MM.1S (cell line): Measurements from ENCODE around the gene VAMP3.

Experiments used
- DNase-seq: peaks from one replicate; pipeline ENCODE4 v3.0.0-alpha.2; 2015
- H2AFZ ChIP-seq: fragments of 300-600 bp; sonication (generic); 2 replicates; pipeline ENCODE4 v1.6.0; 2016; ENCODE audit warnings: antibody characterized with exemption, low read length
- H3F3A ChIP-seq: fragments of 300-600 bp; sonication (generic); 2 replicates; pipeline ENCODE4 v1.6.1; 2016; ENCODE audit warnings: mild to moderate bottlenecking, antibody characterized with exemption, low read length, moderate library complexity, mixed read lengths; ENCODE audit not compliant: insufficient read depth
- H3K27ac ChIP-seq: fragments of 300-600 bp; sonication (generic); 2 replicates; pipeline ENCODE4 v1.5.1; 2016; ENCODE audit warnings: mild to moderate bottlenecking, low read length
- H3K27me3 ChIP-seq: fragments of 300-600 bp; sonication (generic); replicated peaks from 2 replicates; pipeline ENCODE4 v1.6.0; 2016; ENCODE audit warnings: low read length; ENCODE audit not compliant: insufficient read depth
- H3K36me3 ChIP-seq: fragments of 300-600 bp; sonication (generic); replicated peaks from 2 replicates; pipeline ENCODE4 v1.6.1; 2016; ENCODE audit warnings: mild to moderate bottlenecking, low read length, mixed read lengths; ENCODE audit not compliant: insufficient read depth
- H3K4me1 ChIP-seq: fragments of 300-600 bp; sonication (generic); 2 replicates; pipeline ENCODE4 v1.6.1; 2016; ENCODE audit warnings: low read length, mixed read lengths
- H3K4me2 ChIP-seq: fragments of 300-600 bp; sonication (generic); 2 replicates; pipeline ENCODE4 v1.6.0; 2016; ENCODE audit warnings: low read depth, low read length
- H3K4me3 ChIP-seq: fragments of 300-600 bp; sonication (generic); 2 replicates; pipeline ENCODE4 v1.5.1; 2016; ENCODE audit warnings: low read length, mixed read lengths
- H3K79me2 ChIP-seq: fragments of 300-600 bp; sonication (generic); 2 replicates; pipeline ENCODE4 v1.6.1; 2016; ENCODE audit warnings: mixed run types, low read length, mixed read lengths
- H3K9ac ChIP-seq: fragments of 300-600 bp; sonication (generic); 2 replicates; pipeline ENCODE4 v1.6.1; 2016; ENCODE audit warnings: low read length, mixed read lengths
- H3K9me2 ChIP-seq: fragments of 300-600 bp; sonication (generic); replicated peaks from 2 replicates; pipeline ENCODE4 v1.6.1; 2016; ENCODE audit warnings: mild to moderate bottlenecking, low read length, mixed read lengths; ENCODE audit not compliant: insufficient read depth
- H3K9me3 ChIP-seq: fragments of 300-600 bp; sonication (generic); replicated peaks from 2 replicates; pipeline ENCODE4 v1.6.1; 2016; ENCODE audit warnings: mild to moderate bottlenecking, low read length, mixed read lengths; ENCODE audit not compliant: insufficient read depth
- H4K20me1 ChIP-seq: fragments of 300-600 bp; sonication (generic); 2 replicates; pipeline ENCODE4 v1.6.1; 2016; ENCODE audit warnings: mild to moderate bottlenecking, low read length, moderate library complexity, mixed read lengths; ENCODE audit not compliant: insufficient read depth
- CTCF ChIP-seq: fragments of 300-600 bp; sonication (generic); IDR thresholded peaks from 2 replicates; pipeline ENCODE4 v1.5.1; 2016; ENCODE audit warnings: antibody characterized with exemption, low read length, mixed read lengths
- EZH2 ChIP-seq: fragments of 300-600 bp; sonication (generic); optimal IDR thresholded peaks from 2 replicates; pipeline ENCODE3; 2017; ENCODE audit warnings: low read depth, mild to moderate bottlenecking, antibody characterized with exemption, low read length, mixed read lengths
- EZH2phosphoT487 ChIP-seq: fragments of 300-600 bp; sonication (generic); IDR thresholded peaks from 2 replicates; pipeline ENCODE4 v1.6.1; 2018; ENCODE audit warnings: antibody characterized with exemption, low read length

Gene VAMP3

GRCh38 chr1:7747605-7748004, 23.5 kb upstream of the VAMP3 start:
- H2AFZ ChIP-seq: no peak overlapping the region
- no peaks in the 10 kb centered on the region for H4K20me1 ChIP-seq
- no peaks in the 10 kb centered on the region for H3K79me2 ChIP-seq
- no peak overlapping the region for H3K4me2 ChIP-seq
- no peak overlapping the region for H3K4me3 ChIP-seq
- H3K36me3 ChIP-seq: no peaks in the 10 kb centered on the region
- no peaks in the 10 kb centered on the region for H3F3A ChIP-seq
- no peaks in the 10 kb centered on the region for H3K9me2 ChIP-seq
- peaks cover 95% of the 10 kb centered on the region for H3K27me3 ChIP-seq
- TF ChIP-seq EZH2phosphoT487: no peak
- no peak for TF ChIP-seq CTCF
- TF ChIP-seq EZH2: no peak
- no peak overlapping the region for H3K9ac ChIP-seq
- H3K27ac ChIP-seq: no peak overlapping the region
- H3K9me3 ChIP-seq: no peaks in the 10 kb centered on the region
- H3K4me1 ChIP-seq: no peaks in the 10 kb centered on the region
- DNase-seq: no peak

- Histone ChIP-seq H3K9me2 (no peaks in the 10 kb centered on the region), H3K36me3 (no peaks in the 10 kb centered on the region), H3K9me3 (no peaks in the 10 kb centered on the region), H3K27me3 (peaks cover 99% of the 10 kb centered on the region), H3F3A (no peaks in the 10 kb centered on the region), H3K4me3 (no peak overlapping the region), H3K9ac (no peak overlapping the region), H3K4me2 (no peak overlapping the region), H3K27ac (no peak overlapping the region), H4K20me1 (no peaks in the 10 kb centered on the region), H3K4me1 (no peaks in the 10 kb centered on the region), H3K79me2 (no peaks in the 10 kb centered on the region), H2AFZ (no peak overlapping the region)
- no peak for TF ChIP-seq EZH2phosphoT487
- DNase-seq: no peak
Measured at GRCh38 chr1:7749126-7749525, 22.0 kb upstream of the VAMP3 start.

GRCh38 chr1:7751174-7751573, 19.9 kb upstream of the VAMP3 start:
- no peaks in the 10 kb centered on the region for H4K20me1 ChIP-seq
- no peak for TF ChIP-seq CTCF
- TF ChIP-seq EZH2: no peak
- TF ChIP-seq EZH2phosphoT487: no peak
- H3K4me3 ChIP-seq: no peak overlapping the region
- no peaks in the 10 kb centered on the region for H3K36me3 ChIP-seq
- H3K9ac ChIP-seq: no peak overlapping the region
- no peak for DNase-seq
- H3K4me1 ChIP-seq: no peaks in the 10 kb centered on the region
- H3K27ac ChIP-seq: no peak overlapping the region
- H3K4me2 ChIP-seq: no peak overlapping the region
- no peak overlapping the region for H2AFZ ChIP-seq
- H3K9me2 ChIP-seq: no peaks in the 10 kb centered on the region
- H3K9me3 ChIP-seq: no peaks in the 10 kb centered on the region
- H3F3A ChIP-seq: no peaks in the 10 kb centered on the region
- H3K79me2 ChIP-seq: no peaks in the 10 kb centered on the region
- peaks cover 96% of the 10 kb centered on the region for H3K27me3 ChIP-seq

GRCh38 chr1:7752512-7753417, 18.3 kb upstream of the VAMP3 start:
- H3K36me3 ChIP-seq: no peaks in the 10 kb centered on the region
- H3F3A ChIP-seq: no peaks in the 10 kb centered on the region
- H3K9me3 ChIP-seq: no peaks in the 10 kb centered on the region
- TF ChIP-seq CTCF: peak; percentile 76
- TF ChIP-seq EZH2: no peak
- H3K79me2 ChIP-seq: no peaks in the 10 kb centered on the region
- H2AFZ ChIP-seq: no peak overlapping the region
- H4K20me1 ChIP-seq: no peaks in the 10 kb centered on the region
- H3K27ac ChIP-seq: no peak overlapping the region
- no peaks in the 10 kb centered on the region for H3K9me2 ChIP-seq
- H3K4me2 ChIP-seq: peak overlapping the region; percentile 45
- no peak overlapping the region for H3K9ac ChIP-seq
- H3K4me3 ChIP-seq: peak overlapping the region; percentile 38
- H3K27me3 ChIP-seq: peaks cover 96% of the 10 kb centered on the region
- H3K4me1 ChIP-seq: no peaks in the 10 kb centered on the region
- DNase-seq: peak; percentile 51
